HG02759 (cell line): ENCODE results near the gene CPNE9.

ENCODE experiments used
- ATAC-seq: cut with Tn5 transposase; IDR thresholded peaks from one replicate; pipeline ENCODE4 v1.9.1; 2021; ENCODE audit warnings: mild to moderate bottlenecking, moderate library complexity; ENCODE audit not compliant: unreplicated experiment

The CPNE9 gene

GRCh38 chr3:9686050-9686550 is 17.5 kb upstream of the CPNE9 start:
- ATAC-seq: no peak

GRCh38 chr3:9686703-9687102 is 16.9 kb upstream of the CPNE9 start:
- ATAC-seq: no peak

GRCh38 chr3:9687514-9687913 is 16.1 kb upstream of the CPNE9 start:
- ATAC-seq: no peak

GRCh38 chr3:9688961-9689360 is 14.7 kb upstream of the CPNE9 start:
- no peak for ATAC-seq

- ATAC-seq: no peak
Measured at GRCh38 chr3:9689757-9690156, 13.9 kb upstream of the CPNE9 start.

- ATAC-seq: peak; percentile 100
Measured at GRCh38 chr3:9690451-9691450, 12.9 kb upstream of the CPNE9 start.

GRCh38 chr3:9691636-9692035 is 12.0 kb upstream of the CPNE9 start:
- no peak for ATAC-seq

- no peak for ATAC-seq
Measured at GRCh38 chr3:9692416-9692815, 11.2 kb upstream of the CPNE9 start.

GRCh38 chr3:9695345-9695744 is 8.3 kb upstream of the CPNE9 start:
- no peak for ATAC-seq

- ATAC-seq: no peak
Measured at GRCh38 chr3:9695746-9696145, 7.9 kb upstream of the CPNE9 start.

- no peak for ATAC-seq
Measured at GRCh38 chr3:9696480-9697220, 7.0 kb upstream of the CPNE9 start.

- ATAC-seq: no peak
Measured at GRCh38 chr3:9697892-9698291, 5.7 kb upstream of the CPNE9 start.

- no peak for ATAC-seq
Measured at GRCh38 chr3:9698293-9698692, 5.3 kb upstream of the CPNE9 start.

GRCh38 chr3:9700536-9700935 is 3.1 kb upstream of the CPNE9 start:
- ATAC-seq: no peak

- ATAC-seq: no peak
Measured at GRCh38 chr3:9701006-9701405, 2.6 kb upstream of the CPNE9 start.

- ATAC-seq: no peak
Measured at GRCh38 chr3:9701711-9702110, 1.9 kb upstream of the CPNE9 start.

- no peak for ATAC-seq
Measured at GRCh38 chr3:9703240-9703639, 393 bp upstream of the CPNE9 start.

GRCh38 chr3:9704347-9705322 is 1.0 kb downstream of the CPNE9 start:
- ATAC-seq: no peak

GRCh38 chr3:9710174-9710739 is 6.6 kb downstream of the CPNE9 start:
- no peak for ATAC-seq

GRCh38 chr3:9712415-9712814 is 8.8 kb downstream of the CPNE9 start:
- no peak for ATAC-seq
